PFSK-1 (cell line): Measurements from ENCODE around the gene RUNX1.

Experiments
- FOXP2 ChIP-seq: optimal IDR thresholded peaks from 2 replicates; pipeline ENCODE3; 2011; ENCODE audit warnings: borderline replicate concordance, control low read depth, inconsistent platforms; ENCODE audit not compliant: insufficient read depth; ENCODE audit errors: extremely low read length, extremely low read depth
- POLR2AphosphoS5 ChIP-seq: IDR thresholded peaks from 2 replicates; pipeline ENCODE4 v1.6.1; 2012; ENCODE audit warnings: low read depth, mild to moderate bottlenecking, control low read depth, low read length, moderate library complexity
- SIN3A ChIP-seq: IDR thresholded peaks from 2 replicates; pipeline ENCODE4 v1.6.1; 2012; ENCODE audit warnings: mild to moderate bottlenecking, low read length, moderate library complexity, borderline replicate concordance; ENCODE audit not compliant: insufficient read depth
- TAF1 ChIP-seq: IDR thresholded peaks from 2 replicates; pipeline ENCODE4 v1.6.1; 2012; ENCODE audit warnings: low read length, control low read depth, borderline replicate concordance; ENCODE audit not compliant: insufficient read depth
- TF ChIP-seq, protein P1 (sequence below), 2 experiments: IDR thresholded peaks; 2 replicates each; pipeline versions ENCODE4 v1.6.1 to v1.8.0; 2011 to 2012; ENCODE audit warnings: low read depth in 2 of 2, low read length in 2 of 2, control low read depth in 1 of 2, inconsistent platforms in 1 of 2, mild to moderate bottlenecking in 1 of 2, moderate library complexity in 1 of 2; ENCODE audit not compliant: insufficient read depth in 1 of 2

DNA sequence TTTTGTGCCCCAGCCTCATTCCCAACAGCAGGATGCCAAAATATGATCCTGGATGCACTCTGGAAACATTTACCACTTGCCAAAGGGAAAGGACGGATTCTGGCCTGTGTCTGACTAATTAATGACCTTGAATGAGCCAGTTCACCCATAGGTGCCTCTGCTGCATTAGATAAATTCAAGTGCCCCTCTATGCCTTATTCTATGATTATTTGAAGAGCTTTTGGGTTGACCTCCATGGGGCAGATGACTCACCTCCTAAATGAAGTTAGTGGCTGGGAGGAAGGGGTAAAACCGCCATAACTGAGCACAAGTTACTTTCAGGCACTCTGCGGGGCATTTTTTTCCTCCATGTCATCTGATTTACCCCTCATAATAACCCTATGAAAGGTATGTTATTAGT, 282.2 kb downstream of the RUNX1 start:
- TF ChIP-seq TAF1 (no peak), POLR2AphosphoS5 (no peak), SIN3A (no peak), FOXP2 (no peak)
- TF ChIP-seq, protein P1, sequence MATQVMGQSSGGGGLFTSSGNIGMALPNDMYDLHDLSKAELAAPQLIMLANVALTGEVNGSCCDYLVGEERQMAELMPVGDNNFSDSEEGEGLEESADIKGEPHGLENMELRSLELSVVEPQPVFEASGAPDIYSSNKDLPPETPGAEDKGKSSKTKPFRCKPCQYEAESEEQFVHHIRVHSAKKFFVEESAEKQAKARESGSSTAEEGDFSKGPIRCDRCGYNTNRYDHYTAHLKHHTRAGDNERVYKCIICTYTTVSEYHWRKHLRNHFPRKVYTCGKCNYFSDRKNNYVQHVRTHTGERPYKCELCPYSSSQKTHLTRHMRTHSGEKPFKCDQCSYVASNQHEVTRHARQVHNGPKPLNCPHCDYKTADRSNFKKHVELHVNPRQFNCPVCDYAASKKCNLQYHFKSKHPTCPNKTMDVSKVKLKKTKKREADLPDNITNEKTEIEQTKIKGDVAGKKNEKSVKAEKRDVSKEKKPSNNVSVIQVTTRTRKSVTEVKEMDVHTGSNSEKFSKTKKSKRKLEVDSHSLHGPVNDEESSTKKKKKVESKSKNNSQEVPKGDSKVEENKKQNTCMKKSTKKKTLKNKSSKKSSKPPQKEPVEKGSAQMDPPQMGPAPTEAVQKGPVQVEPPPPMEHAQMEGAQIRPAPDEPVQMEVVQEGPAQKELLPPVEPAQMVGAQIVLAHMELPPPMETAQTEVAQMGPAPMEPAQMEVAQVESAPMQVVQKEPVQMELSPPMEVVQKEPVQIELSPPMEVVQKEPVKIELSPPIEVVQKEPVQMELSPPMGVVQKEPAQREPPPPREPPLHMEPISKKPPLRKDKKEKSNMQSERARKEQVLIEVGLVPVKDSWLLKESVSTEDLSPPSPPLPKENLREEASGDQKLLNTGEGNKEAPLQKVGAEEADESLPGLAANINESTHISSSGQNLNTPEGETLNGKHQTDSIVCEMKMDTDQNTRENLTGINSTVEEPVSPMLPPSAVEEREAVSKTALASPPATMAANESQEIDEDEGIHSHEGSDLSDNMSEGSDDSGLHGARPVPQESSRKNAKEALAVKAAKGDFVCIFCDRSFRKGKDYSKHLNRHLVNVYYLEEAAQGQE (IDR thresholded peaks at IDR 0.05; ENCODE audit: insufficient read depth in 1 of 2, low read depth in 2 of 2, low read length in 2 of 2), result no peak
